Stimulated activated CD4-positive, alpha-beta T cell treated with anti-CD3 and anti-CD28 coated beads, Interleukin-1b, Interleukin-23, amount 100 ng/mL, for 48 hours (primary cell): ENCODE results near the gene ATP2A2.
"Not testable (repeated sequence)": the region's sequence is repeated elsewhere in the genome, so short reads cannot be mapped to it uniquely, and the experiment has no call there.

ENCODE experiments used
- DNase-seq: peaks from one replicate; pipeline ENCODE4 v3.0.0-alpha.2; 2020

Gene ATP2A2

DNA sequence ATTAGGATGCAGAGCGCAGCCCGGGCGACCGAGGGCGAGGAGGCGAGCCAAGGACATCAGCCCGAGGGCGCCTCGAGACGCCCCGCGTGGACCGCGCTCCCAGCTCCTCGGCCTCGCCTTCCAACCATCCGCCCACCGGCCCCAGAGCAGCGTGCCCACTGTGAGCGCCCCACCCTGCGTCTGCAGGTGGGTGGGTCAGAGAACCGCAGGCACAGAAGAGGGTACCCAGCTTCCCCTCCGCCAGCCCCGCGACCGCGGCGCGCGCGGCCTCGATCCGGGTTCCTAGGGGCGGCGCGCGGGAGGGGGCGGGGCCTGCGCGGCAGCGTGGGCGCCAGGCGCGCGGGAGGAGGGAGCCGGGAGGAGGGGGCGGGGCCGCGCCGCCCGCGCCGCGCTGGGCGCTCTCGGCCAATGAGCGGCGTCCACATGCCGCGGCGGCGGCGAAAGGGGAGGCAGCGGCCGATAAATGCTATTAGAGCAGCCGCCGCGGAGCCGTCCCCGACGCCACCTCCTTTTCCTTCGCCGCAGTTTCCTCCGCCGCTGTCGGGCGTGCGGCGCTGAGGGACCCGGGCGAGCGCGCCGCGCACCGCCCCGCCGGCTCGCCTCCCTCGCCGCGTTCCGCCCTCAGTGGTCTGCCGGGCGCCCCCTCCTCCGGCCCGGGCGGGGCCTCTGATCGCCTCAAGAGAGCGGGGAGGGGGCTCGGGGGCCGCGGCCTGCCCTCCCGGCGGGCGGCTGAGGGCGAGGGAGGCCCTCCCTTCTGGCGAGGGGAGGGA lies at the start of gene ATP2A2:
Gene ATP2A2, plus strand, starts transcription at position 469 of the 770 bp plus-strand sequence. CDS start 543 bp downstream, outside the sequence.
- peak; percentile 88 for DNase-seq

- DNase-seq = no peak
Measured at GRCh38 chr12:110233212-110233903, 47.7 kb upstream of the ATP2A2 start.

GRCh38 chr12:110234331-110234751 lies 46.7 kb upstream of the ATP2A2 start:
- DNase-seq = no peak

GRCh38 chr12:110234755-110235154 lies 46.3 kb upstream of the ATP2A2 start:
- no peak for DNase-seq

DNA sequence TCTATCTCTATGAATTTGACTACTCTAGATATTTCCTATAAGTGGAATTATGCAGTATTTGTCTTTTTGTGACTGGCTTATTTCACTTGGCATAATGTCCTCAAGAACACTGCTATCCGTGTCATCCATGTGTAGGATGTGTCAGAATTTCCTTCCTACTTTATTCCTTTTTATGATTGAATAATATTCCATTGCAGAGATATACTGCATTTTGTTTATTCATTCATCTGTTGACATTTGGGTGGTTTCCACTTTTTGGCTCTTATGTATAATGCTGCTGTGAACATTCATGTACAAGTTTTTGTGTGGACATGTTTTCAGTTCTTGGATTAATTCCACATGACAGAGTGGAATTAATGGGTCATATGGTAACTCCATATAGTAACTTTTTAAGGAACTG lies 45.7 kb upstream of the ATP2A2 start:
- DNase-seq = no peak

DNA sequence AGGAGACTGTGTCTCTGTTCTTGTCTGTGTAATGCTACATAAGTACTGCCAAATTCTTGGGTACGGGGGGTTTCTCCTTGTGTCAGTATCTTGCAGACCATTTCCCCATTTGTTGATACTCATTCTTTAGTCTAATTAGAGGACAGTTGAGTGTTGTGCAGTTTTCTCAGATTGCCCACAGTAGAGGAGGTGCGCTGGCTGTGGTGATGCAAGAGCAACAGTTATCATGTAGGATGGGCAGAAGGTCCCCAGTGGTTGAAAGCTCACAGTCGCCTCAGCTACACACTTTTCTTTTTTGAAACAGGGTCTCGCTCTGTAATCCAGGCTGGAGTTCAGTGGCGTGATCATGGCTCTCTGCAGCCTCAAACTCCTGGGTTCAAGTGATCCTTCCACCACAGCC lies 37.8 kb upstream of the ATP2A2 start:
- DNase-seq = no peak

DNA sequence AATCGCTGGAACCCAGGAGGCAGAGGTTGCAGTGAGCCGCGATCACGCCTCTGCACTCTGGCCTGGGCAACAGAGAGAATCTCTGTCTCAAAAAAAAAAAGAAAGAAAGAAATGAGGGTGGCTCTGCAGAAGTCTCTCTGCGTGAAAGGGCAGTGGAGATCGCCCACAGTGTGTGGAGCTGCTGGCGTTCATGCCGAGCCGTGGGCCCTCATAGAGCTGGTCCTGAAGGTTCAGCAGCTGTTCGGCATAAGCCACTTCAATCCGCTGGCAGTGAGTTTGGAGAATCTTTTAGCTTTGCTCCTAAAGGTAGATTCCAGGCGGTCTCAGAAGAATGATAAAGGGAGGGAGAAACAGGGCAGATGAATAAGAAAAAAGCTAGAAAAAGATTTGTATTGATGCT lies 36.7 kb upstream of the ATP2A2 start:
- no peak for DNase-seq

DNA sequence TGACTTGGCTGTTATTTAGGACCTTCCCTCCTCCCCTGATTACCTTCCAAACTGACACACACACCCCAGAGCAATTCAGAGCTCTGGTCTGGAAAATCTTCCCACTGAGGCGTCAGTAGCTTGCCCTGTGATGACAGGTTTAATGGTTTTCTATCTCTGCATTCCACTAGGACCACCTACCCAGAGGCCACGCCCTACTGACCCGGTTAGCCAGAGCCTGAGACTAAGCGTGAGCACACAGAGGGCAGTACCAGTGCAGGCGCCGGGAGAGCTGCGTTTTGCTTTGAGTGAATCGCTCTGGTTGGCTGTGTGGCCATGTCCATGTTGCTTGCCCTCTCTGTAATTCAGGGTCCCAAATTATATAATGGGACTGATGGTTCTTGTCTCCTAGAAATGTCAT lies 36.2 kb upstream of the ATP2A2 start:
- DNase-seq = no peak

- DNase-seq = peak; percentile 32
Measured at GRCh38 chr12:110245369-110245772, 35.7 kb upstream of the ATP2A2 start.

DNA sequence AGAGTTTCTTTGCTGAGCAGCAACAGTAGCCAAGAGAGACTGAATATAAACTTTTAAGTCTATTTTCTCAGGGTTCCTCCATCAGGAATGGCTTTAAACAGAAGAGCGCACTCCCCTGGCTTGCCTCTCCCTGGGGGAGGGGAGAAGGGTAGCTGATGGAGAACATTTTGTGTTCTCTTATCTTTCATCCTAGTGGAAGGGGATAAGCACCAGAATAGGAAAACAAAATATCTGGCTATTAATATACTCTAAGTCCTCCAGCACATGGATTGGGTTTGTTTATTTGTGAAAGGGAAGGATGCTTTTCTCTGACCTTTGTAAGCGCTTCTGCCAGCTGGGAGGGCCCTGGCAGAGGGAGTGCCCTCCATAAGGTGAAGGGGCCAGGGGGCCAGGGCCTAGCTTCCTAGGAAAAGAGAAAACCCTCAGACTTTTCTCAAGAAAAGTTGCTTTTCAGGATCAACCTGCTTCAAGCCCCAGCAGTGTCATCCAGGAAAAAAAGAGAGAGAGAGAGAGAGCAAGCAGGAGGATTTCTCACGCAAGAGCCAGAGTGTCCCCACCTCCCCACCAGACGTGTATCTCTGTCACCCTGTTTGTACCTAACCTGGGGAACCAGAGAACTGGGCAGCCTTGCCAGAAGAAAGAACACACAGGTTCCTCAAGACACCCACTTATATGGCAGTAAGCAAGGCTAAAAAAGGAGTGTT lies 34.3 kb upstream of the ATP2A2 start:
- DNase-seq = no peak

GRCh38 chr12:110247340-110248095 lies 33.5 kb upstream of the ATP2A2 start:
- DNase-seq = no peak

DNA sequence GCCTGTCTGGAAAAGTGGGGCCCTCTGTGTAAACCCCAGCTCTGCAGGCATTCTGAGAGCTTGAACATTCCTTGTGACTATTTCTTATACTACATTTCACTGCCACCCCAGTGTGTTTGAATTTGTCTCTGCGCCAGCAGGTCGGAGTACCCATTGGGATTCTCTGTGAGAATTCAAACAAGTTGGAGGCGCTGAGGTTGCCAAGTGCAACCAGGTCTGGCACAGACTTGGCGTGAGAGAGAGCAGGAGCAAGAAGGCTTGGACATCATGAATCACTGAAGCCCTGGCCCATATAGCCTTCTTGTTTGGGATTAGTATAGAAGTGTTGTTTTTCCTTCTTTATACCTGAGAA lies 33.0 kb upstream of the ATP2A2 start:
- DNase-seq = no peak

DNA sequence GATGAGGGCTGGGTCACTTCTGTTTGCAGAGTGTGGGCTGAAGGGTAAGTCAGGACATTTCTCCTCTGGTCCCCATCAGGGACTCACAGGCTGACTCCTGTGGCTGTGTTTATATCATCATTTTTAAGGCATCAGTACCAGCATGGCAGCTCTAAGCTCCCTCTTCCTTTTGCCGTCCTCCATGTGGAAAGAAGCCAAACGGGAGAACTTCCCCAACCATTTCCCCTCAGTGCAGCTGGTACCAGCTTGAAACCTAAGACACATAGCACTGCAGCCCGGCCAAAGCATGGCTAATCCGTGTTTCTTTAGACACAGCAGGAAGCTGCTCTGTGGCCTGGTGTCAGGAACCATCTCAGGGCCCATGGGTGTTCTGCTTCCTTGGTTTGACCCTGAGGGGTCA lies 31.9 kb upstream of the ATP2A2 start:
- DNase-seq = no peak

GRCh38 chr12:110249716-110250225 lies 31.3 kb upstream of the ATP2A2 start:
- DNase-seq = no peak

DNA sequence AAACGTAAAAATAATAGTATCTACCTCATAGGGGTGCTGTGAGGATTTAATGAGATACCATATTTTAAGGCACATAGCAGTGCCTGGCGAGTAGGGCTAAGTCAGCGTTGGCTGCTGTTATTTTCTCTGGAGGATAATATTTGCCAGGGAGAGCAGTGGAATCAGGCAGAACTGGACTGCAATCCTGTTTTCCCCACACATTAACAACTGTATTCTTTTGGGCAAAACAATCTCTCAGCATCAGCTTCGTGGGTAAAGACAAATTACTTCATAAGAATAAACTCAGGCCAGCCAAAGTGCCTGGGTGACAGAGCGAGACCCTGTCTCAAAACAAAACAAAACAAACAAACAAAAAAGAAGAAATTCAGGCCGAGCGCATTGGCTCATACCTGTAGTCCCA lies 29.7 kb upstream of the ATP2A2 start:
- no peak for DNase-seq

DNA sequence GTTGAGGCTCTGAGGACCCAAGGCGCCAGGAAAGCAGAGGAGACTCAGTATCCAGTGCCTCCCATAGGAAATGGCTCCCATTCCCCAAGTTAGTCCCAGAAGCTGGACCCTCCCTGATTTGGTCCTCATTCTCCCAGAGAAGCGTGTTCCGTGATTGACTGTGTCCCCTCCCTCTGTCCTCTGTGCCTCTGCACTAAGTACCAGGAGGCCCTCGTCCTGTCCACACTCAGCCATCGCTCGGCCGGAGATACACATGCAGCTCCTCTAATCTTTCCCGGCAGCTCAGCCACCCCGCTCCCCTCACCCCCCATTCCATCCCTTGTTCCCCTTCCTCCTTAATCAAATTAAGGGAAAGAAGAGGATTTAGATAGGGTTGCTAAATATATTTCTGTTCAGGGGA lies 28.3 kb upstream of the ATP2A2 start:
- no peak for DNase-seq

DNA sequence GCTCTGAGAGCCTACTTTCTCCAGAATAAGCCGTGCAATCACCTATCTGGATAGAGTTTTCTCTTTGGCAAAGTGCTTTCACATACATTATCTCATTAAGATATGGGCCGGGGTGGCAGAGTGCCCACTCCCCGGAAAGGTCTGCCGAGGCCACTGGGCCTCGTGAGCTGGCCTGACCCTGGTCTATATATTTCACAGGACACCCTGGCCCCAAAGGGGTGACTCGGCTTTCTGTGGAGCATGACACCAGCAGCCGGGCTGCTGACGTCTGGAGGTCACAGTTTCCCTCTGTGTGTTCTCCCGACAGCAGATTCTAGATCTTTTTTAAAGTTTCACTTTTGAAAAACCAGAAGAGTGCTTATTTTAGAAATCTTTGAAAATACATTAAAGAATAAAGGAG lies 27.9 kb upstream of the ATP2A2 start:
- no peak for DNase-seq

- DNase-seq = no peak
Measured at GRCh38 chr12:110254971-110255540, 26.0 kb upstream of the ATP2A2 start.

DNA sequence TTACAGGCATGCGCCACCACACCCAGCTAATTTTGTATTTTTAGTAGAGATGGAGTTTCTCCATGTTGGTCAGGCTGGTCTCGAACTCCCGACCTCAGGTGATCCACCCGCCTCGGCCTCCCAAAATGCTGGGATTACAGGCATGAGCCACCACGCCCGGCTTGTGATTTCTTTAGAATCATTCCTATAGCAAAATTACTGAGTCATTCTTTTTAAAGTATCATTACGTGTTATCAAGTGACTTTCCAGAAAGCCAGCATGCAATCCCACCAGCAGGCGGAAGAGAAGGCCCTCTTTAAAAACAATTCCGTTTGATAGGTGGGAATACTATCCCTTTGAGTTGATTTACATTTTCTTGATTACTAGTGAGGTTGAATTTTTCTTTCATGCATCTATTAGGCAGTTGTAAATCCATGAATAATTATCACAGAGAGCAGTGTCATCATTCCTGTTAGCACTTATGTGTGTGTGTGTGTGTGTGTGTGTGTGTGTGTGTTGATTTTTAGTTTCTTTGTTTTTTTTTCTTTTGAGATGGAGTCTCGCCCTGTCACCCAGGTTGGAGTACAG lies 25.1 kb upstream of the ATP2A2 start:
- DNase-seq = not testable (repeated sequence)

DNA sequence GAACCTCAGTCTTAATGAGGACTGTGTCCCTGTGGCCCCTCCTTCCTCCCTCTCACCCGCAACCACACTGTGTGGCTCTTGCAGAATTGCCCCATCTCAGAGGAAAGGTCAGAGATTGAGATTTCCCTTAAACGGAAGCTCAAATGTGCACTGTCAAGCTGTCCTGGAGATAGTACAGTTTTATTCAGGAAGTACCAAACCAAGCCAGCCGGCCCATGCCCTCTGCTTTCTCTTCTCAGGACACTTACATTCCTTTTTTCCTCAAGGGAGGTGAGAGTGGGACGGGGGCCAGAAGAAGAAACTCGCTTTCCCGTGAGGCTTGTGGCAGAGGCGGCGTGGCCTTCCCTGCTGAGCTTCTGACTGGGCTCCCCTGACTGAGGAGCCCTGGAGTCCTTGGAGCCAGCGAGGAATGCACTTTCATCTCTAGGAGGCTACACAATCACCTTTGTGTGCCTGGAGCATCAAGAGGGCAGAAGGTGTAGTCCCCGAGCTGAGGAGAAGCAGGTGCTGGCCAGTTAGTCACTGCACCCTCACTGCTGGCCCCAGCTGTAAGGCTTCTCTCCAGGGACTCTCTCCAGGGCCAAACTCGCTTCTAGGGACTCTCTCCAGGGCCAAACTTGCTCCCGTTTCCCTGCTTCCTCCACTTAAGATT lies 24.1 kb upstream of the ATP2A2 start:
- no peak for DNase-seq

DNA sequence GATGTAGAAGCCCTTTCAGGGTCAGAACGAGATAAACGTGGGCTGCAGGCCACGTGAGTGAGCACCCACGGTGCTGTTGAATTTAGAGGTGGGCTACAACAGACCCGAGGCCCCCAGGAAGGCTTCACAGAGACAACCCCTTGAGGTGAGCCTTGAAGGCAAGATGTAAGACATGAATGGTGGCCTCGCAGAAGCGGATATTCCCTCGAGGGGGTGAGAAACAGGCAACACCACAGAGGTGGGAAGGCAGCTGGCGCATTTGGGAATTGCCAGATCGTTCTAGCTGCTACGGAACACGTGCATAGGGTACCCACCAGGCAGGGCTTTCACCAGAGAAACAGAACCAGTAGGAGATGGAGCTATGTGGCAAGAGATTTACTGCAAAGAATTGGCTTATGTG lies 22.6 kb upstream of the ATP2A2 start:
- no peak for DNase-seq
